ENCODE measurements around the gene CCDC195. TPM values are rescaled to one million over a fixed set of nuclear protein-coding genes. Genes with fewer than 3 reads are reported as not detected.
A peak's percentile ranks its signal among the peaks of the same experiment; 100 is the strongest.

Gene CCDC195, protein sequence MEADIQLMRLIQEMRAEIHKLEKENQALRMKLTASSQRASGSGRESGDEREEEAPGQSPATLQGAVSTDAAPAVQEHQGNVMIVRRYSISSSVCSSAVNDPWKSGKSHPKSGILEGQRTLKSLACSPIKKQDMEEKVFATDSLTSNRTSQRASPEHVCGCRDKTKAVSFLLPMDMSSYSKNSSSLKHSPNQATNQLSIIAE
- total RNA-seq = not detected in 2 replicates

DNA sequence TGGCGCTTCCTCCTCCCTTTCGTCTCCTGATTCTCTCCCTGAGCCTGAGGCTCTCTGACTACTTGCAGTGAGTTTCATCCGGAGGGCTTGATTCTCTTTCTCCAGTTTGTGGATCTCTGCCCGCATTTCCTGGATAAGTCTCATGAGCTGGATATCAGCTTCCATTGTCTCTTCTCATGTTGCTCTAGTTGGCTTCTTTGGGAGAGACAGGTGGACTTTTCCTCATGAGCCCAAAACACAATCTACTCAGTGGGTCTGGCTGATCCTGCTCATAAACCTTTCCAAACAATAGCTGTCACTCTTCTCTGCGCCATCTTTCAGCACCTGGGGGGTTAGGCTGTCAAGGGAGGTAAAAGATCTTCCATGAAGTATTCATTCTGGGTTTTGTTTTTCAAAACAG is at the start of gene CCDC195:
TSS of gene CCDC195 (minus strand) at position 165 of the 400 bp plus-strand sequence. CDS start at position 165, 0 bp downstream.
- DNase-seq (ENCODE audit: low read depth in 2 of 2) = no peak

DNA sequence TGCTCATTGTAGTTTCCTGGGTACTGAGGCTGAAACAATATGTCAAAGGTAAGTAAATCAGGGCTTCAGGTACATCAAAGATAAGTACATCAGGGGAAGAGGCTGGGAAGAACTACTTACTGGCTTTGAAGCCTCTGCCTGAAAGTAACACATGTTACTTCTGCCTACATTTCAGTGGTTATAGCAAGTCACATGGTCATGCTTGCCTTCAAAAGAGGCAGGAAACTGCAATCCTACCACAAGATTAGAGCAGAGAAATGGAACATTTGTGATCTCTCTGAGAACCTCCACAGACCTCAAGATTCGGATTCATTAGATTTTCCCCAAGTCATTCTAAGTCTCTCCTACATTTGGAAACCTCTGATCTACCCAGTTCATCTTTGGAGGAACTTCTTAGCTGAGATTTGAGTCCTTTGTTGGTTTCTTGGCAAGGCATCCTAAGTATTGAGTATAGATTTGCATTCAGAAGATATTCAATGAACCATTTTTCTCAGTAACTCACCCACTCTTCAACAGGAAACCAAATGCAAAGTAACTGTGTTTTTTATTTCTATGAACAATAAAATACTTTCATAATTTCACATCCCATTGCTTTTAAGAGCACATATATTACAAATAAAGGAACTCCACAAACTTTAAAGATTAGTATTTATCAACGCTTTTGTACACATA is 48.5 kb upstream of the CCDC195 start:
- no peak for DNase-seq (ENCODE audit: low read depth in 2 of 2)

GRCh38 chr2:224757934-224758548 is 41.9 kb upstream of the CCDC195 start:
- no peak for DNase-seq (ENCODE audit: low read depth in 2 of 2)

DNA sequence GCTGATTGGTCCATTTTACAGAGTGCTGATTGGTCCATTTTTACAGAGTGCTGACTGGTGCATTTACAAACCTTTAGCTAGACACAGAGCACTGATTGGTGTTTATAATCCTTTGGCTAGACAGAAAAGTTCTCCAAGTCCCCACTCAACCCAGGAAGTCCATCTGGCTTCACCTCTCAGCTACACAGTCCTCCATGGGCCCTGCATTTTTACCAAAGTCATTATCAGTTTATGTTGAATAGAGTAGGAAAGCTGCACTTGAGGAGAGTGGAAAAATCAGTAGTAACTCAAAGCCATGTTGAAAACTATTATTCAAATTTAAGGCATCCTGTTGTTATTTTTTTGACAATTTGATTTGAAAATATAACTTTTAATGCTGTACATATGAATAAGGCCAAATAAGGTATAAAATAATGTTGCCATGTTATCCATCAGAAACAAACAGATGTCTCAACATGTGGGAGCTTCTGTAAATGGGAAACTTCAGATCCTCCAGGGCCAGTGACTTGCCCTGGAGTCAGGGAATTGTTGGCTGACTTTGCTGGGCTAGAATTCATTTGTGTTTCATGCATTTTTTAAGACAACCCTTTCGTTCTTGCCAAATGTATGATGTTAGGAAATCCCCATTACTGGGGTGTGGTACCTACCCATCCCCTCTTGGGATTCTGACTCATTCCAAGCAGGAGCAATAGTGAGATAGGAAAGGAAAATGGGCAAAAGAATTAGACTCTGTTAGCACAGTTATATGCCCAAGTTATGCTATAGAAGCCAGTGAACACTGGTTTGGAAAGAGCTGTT is 37.8 kb upstream of the CCDC195 start:
- no peak for DNase-seq (ENCODE audit: low read depth in 2 of 2)

GRCh38 chr2:224751996-224752698 is 36.0 kb upstream of the CCDC195 start:
- DNase-seq (ENCODE audit: low read depth in 2 of 2) = no peak

- DNase-seq (ENCODE audit: low read depth in 2 of 2) = peak in 1 of 2 donors; percentile 28
These were observed 33.0 kb upstream of the CCDC195 start for GRCh38 chr2:224749136-224749535.

GRCh38 chr2:224747765-224748164 is 31.6 kb upstream of the CCDC195 start:
- DNase-seq (ENCODE audit: low read depth in 2 of 2) = no peak

GRCh38 chr2:224736227-224736626 is 20.1 kb upstream of the CCDC195 start:
- DNase-seq (ENCODE audit: low read depth in 2 of 2) = no peak

GRCh38 chr2:224734949-224735348 is 18.8 kb upstream of the CCDC195 start:
- DNase-seq (ENCODE audit: low read depth in 2 of 2) = no peak

GRCh38 chr2:224731665-224732064 is 15.5 kb upstream of the CCDC195 start:
- no peak for DNase-seq (ENCODE audit: low read depth in 2 of 2)

- DNase-seq (ENCODE audit: low read depth in 2 of 2) = no peak
These were observed 13.3 kb upstream of the CCDC195 start for GRCh38 chr2:224729435-224729834.

DNA sequence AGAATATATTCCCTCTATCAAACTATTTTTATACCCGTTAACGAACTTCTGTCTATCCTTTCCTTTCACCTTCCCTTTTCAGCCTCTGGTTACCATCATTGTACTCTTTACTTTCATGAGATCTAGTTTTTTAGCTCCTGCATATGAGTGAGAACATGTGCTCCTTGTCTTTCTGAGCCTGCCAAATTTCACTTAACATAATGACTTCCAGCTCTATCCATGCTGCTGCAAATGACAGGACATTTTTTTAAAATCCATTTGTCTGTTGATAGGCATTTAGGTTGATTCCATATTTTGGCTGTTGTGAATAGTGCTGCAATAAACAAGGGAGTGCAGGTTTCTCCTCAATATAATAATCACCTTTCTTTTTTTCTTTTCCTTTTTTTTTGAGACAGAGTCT is 8.2 kb upstream of the CCDC195 start:
- no peak for DNase-seq (ENCODE audit: low read depth in 2 of 2)

- no peak for DNase-seq (ENCODE audit: low read depth in 2 of 2)
These were observed 7.5 kb upstream of the CCDC195 start for GRCh38 chr2:224723586-224724217.

DNA sequence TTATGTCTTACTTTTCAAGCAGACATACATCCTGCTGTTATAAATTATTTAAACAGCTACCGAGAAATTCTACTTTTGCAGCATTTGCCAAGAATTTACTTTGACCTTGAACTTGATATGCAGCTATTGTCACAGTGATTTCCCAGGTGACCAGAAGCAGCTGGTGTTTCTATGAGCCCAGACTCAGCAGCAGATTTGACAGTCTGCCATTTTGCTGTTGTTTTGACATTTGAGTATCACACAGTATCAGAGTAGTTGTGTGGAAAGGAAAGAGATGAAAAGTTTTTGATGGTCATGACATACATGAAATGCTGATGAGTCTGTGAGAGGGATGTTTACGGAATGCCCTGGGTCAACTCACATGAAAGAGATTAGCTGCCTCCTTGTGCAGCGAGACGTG is 6.6 kb upstream of the CCDC195 start:
- no peak for DNase-seq (ENCODE audit: low read depth in 2 of 2)

GRCh38 chr2:224722250-224722649 is 6.1 kb upstream of the CCDC195 start:
- DNase-seq (ENCODE audit: low read depth in 2 of 2) = no peak

GRCh38 chr2:224716921-224717320 is 756 bp upstream of the CCDC195 start:
- no peak for DNase-seq (ENCODE audit: low read depth in 2 of 2)

DNA sequence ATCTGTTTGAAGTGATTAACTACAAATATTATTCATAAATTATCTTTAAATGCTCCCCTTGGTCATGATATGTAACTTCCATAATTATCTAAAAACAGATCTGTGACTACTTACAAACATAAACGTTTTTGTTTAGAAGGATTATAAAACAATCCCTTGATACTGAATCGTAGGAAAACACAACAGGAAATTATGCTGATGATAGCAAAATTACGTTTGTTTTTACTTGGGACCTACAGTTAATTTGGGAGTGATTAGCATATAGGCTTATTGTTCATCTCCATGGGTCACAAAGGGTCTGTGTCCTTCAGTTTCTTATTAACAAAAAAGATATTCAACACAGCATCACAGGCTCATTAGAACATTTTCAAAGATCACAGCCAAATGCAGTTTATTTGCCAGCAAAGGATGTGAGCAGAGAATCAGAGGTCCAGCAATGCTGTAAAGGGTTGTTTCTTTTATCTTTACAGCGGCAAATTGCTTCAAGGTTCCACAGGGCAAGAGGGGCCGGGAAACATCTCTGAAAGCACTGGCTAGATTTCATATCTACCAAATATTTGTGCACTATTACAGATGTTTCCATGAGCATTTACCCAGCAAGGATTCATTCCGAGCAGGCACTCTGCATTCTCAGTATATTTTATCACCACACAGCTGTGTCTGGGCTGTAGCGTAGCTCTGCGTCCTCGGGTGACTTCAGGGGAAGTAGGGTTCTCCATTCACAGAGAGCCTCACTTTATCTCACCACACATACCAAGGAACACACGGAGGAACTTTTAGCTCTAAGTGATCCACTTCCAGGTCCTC is 4.1 kb downstream of the CCDC195 start:
- no peak for DNase-seq (ENCODE audit: low read depth in 2 of 2)

DNA sequence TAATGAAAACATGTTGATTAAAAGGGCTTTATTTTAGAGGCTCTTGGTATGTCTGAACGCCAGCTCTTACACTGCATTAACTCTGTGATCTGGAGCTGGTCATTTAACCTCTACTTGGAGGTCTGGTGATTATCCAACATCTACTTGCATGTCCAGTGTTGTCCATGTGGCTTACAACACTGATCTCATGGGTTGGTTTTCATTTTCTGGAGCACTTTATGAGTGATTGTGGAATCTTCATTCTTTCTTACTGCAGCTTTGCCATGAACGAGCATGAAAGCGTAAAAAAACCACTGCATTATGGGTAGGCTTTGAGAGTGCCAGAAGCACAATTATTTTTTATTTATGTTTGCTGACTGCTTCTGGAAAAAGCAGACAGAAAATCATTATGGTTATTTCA is 4.8 kb downstream of the CCDC195 start:
- no peak for DNase-seq (ENCODE audit: low read depth in 2 of 2)

DNA sequence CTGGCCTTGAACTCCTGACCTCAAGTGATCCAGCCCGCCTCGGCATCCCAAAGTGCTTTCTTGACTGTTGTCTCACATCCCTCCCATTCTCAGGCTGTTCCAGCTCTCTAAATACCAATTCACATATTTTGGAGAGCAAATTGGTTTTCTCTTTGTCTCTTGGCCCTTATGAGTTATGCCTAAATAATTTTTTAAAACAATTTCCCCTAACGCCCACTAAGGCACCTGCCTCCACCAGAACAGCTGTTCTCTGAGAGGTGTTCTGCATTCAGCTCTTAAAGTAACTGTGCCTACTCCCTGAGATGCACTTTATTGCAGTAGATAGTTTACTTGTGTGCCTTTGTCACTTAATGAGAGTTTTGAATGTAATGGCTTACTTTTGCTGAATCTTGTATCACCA is 6.9 kb downstream of the CCDC195 start:
- no peak for DNase-seq (ENCODE audit: low read depth in 2 of 2)

DNA sequence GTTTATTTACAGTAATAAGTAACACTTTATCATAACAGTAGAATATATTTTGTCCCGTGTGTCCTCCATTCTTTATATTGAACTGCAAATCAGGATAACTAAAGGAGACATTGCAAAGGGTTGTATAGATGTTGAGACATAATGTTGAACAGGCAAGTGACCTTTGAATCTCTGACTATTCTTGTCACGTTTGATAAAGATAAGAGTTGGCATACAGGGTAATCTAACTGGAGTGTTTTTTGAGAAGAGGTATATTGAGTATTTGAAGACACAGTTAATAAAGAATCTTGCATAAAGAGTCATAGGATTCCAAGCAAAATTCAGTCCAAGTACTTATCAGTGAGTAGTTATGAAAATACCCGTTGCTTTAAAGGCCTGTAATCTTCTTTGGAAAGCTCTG is 21.7 kb downstream of the CCDC195 start:
- no peak for DNase-seq (ENCODE audit: low read depth in 2 of 2)
